HL-60 (cell line): Measurements from ENCODE around the gene TACR1.

Experiments used
- CTCF ChIP-seq: IDR thresholded peaks from one replicate; pipeline ENCODE4 v1.5.1; 2011; ENCODE audit warnings: low read length, control low read depth, inconsistent platforms; ENCODE audit not compliant: insufficient read depth
- POLR2AphosphoS5 ChIP-seq: IDR thresholded peaks from 2 replicates; pipeline ENCODE4 v1.6.1; 2012; ENCODE audit warnings: low read depth
- REST ChIP-seq: IDR thresholded peaks from 2 replicates; pipeline ENCODE4 v1.6.1; 2012; ENCODE audit warnings: low read depth; ENCODE audit not compliant: insufficient replicate concordance

DNA sequence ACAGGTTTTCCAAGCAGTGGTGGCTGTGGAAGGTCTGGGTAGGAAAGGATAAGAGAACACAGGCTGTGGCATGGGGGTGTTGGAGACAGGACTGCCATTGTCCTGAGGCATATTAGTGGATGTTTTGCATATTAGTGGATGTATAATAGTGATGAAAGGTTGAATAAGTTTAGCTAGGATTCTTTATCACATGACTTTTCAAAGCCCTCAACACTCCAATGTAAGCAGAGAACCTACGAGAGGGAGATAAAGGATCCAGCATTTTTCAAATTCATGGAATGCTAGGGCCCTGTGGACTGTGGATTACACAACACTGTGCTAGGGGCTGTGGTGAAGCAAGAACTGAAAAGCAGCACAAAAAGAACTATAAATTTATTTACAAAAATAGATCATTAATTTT, 177.6 kb downstream of the TACR1 start:
- no peak for TF ChIP-seq CTCF
- TF ChIP-seq REST: no peak
- no peak for TF ChIP-seq POLR2AphosphoS5
